ENCODE measurements around the gene HRG. TPM values are rescaled to one million over a fixed set of nuclear protein-coding genes. Genes with fewer than 3 reads are reported as not detected.
"Not testable (repeated sequence)": the region's sequence is repeated elsewhere in the genome, so short reads cannot be mapped to it uniquely, and the experiment has no call there.

The HRG gene

DNA sequence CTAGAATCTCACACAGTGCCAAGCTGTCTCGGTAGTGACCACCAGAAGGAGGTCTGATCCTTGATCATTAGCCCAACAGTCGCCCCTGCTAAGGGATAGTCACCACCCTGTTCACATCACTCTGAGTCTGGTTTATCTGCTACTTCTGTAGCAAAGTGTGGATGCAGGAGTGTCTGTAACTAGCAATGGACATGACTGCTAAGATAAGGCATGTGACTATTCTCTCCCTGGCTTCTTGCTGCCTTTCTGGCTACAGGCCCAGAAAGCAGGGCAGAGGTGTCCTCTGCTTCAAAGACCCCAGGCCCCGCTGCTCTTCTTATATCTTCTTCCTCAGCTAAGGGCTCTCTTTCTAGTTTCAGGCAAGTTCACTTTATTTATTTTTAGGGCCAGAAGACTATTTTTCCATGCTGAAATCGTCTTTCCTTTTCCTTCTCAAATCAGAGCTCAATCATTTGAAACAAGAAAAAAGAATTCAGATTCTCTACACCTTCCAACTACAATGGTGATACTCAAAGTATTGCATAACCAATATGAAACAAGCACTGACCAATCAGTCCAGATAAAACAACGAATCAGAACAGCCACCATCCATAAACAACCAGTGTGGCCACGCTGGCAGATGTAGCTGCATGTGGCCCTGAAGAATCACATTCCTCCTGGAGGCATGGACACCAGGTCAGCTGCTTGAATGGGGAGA is 43.3 kb downstream of the HRG start:
- Histone ChIP-seq H3K4me1 (ENCODE audit: control insufficient read depth, insufficient read depth, low read length) (no peaks in the 10 kb centered on the region), H3K9ac (ENCODE audit: low read depth, low read length) (no peak overlapping the region), H3K4me3 (ENCODE audit: low read length) (no peak overlapping the region), H3K27me3 (ENCODE audit: control insufficient read depth, insufficient read depth, low read length) (peaks cover 31% of the 10 kb centered on the region), H3K36me3 (ENCODE audit: insufficient read depth, low read length) (no peaks in the 10 kb centered on the region), H3K4me2 (ENCODE audit: low read length) (no peak overlapping the region), H3K9me3 (replicated peaks; ENCODE audit: low read length) (no peaks in the 10 kb centered on the region)

DNA sequence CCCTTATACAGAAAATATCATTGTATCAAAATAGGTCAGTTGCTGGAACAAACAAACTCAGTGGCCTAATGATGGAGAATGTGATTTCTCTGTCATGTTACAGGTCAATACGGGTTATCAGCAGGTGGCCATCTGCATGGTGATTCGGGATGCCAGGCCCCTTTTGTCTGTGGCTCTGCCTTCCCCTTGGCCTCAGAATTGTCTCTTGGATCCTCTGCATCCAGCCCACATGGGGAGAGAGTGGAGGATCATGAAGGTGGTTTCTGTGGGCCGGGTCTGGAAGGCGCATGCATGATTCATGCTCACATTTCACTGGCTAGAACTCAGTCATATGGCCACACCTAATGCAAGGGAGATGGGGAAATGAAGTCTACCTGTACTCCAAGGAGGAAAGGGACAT is 44.9 kb downstream of the HRG start:
- peaks cover 34% of the 10 kb centered on the region for H3K27me3 ChIP-seq (ENCODE audit: control insufficient read depth, insufficient read depth, low read length)
- H3K9me3 ChIP-seq (replicated peaks; ENCODE audit: low read length); H3K4me1 ChIP-seq (ENCODE audit: control insufficient read depth, insufficient read depth, low read length); H3K9ac ChIP-seq (ENCODE audit: low read depth, low read length); H3K4me3 ChIP-seq (ENCODE audit: low read length); H3K36me3 ChIP-seq (ENCODE audit: insufficient read depth, low read length); H3K4me2 ChIP-seq (ENCODE audit: low read length): not testable (repeated sequence)

DNA sequence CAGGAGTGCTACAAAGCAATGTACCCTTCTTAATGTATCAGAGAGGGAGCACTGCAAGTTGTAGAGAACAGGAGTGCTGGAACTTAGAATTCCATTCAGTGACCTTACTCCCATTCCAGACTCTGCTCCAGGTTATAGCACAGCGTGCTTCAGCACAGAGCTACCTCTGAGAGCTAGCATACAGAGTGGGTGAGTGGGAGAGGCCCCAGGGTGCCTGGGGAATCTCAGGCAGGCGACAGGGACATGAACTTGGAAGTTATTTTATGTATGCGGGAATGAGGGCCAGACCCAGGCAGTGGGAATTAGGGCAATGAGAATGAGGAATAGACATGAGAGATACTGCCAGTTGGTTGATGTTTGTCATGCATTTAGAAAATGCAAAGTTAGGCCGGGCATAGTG is 47.7 kb downstream of the HRG start:
- Histone ChIP-seq H3K9ac (ENCODE audit: low read depth, low read length) (no peak overlapping the region), H3K4me1 (ENCODE audit: control insufficient read depth, insufficient read depth, low read length) (no peaks in the 10 kb centered on the region), H3K4me3 (ENCODE audit: low read length) (no peak overlapping the region), H3K27me3 (ENCODE audit: control insufficient read depth, insufficient read depth, low read length) (peaks cover 26% of the 10 kb centered on the region), H3K36me3 (ENCODE audit: insufficient read depth, low read length) (no peaks in the 10 kb centered on the region), H3K9me3 (replicated peaks; ENCODE audit: low read length) (no peaks in the 10 kb centered on the region), H3K4me2 (ENCODE audit: low read length) (no peak overlapping the region)

DNA sequence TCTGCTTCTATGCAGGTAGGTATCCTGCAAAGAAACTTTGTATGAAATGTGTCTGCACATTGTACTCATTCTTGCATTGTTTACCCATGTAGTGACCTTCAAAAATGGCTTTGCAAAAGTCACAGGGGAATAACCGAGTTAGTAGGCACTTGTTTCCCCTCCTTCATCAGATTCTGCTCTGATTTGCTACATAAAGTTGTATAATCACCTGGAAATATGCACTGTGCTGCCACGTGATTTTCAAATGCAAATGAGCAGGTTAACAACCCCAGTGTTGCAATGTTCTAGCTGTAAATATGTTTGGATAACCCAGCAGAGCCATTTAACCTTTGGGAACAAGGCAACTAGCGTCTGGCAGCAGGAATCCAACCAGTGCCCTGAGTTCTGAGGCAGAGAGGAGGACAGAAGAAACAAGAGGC is 51.2 kb downstream of the HRG start, which contains the start of gene KNG1:
Gene KNG1 (plus strand): TSS at position 321 of the 419 bp plus-strand sequence. CDS start 184 bp downstream, outside the sequence.
- no peak within 1 kb of the TSS for H3K4me3 ChIP-seq (ENCODE audit: low read length)
- H3K4me1 ChIP-seq (ENCODE audit: control insufficient read depth, insufficient read depth, low read length) = no peaks in the 10 kb centered on the region
- no peak within 1 kb of the TSS for H3K9ac ChIP-seq (ENCODE audit: low read depth, low read length)
- H3K4me2 ChIP-seq (ENCODE audit: low read length) = no peak within 1 kb of the TSS
- peaks cover 22% of the 10 kb centered on the region for H3K27me3 ChIP-seq (ENCODE audit: control insufficient read depth, insufficient read depth, low read length)
- H3K9me3 ChIP-seq (replicated peaks; ENCODE audit: low read length) = no peaks in the 10 kb centered on the region
- H3K36me3 ChIP-seq (ENCODE audit: insufficient read depth, low read length) = no peaks in the 10 kb centered on the region

GRCh38 chr3:186719945-186720739 is 54.3 kb downstream of the HRG start:
- H3K27me3 ChIP-seq (ENCODE audit: control insufficient read depth, insufficient read depth, low read length) = peaks cover 7% of the 10 kb centered on the region
- no peaks in the 10 kb centered on the region for H3K4me1 ChIP-seq (ENCODE audit: control insufficient read depth, insufficient read depth, low read length)
- H3K4me2 ChIP-seq (ENCODE audit: low read length) = no peak overlapping the region
- no peaks in the 10 kb centered on the region for H3K36me3 ChIP-seq (ENCODE audit: insufficient read depth, low read length)
- no peak overlapping the region for H3K4me3 ChIP-seq (ENCODE audit: low read length)
- no peak overlapping the region for H3K9ac ChIP-seq (ENCODE audit: low read depth, low read length)
- no peaks in the 10 kb centered on the region for H3K9me3 ChIP-seq (replicated peaks; ENCODE audit: low read length)

GRCh38 chr3:186722457-186722856 is 56.6 kb downstream of the HRG start:
- Histone ChIP-seq H3K36me3 (ENCODE audit: insufficient read depth, low read length) (no peaks in the 10 kb centered on the region), H3K4me3 (ENCODE audit: low read length) (no peak overlapping the region), H3K4me2 (ENCODE audit: low read length) (no peak overlapping the region), H3K27me3 (ENCODE audit: control insufficient read depth, insufficient read depth, low read length) (no peaks in the 10 kb centered on the region), H3K9me3 (replicated peaks; ENCODE audit: low read length) (no peaks in the 10 kb centered on the region), H3K9ac (ENCODE audit: low read depth, low read length) (no peak overlapping the region), H3K4me1 (ENCODE audit: control insufficient read depth, insufficient read depth, low read length) (no peaks in the 10 kb centered on the region)

DNA sequence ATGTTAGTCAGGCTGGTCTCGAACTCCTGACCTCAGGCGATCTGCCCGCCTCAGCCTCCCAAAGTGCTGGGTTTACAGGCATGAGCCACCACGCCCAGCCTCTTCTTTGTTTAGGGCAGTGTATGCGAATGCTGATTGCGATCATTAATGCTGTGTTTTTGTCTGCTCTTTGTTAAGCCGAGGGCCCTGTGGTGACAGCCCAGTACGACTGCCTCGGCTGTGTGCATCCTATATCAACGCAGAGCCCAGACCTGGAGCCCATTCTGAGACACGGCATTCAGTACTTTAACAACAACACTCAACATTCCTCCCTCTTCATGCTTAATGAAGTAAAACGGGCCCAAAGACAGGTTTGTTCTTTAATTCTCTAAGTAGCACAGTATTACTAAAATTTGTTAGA is 59.1 kb downstream of the HRG start:
- no peaks in the 10 kb centered on the region for H3K4me1 ChIP-seq (ENCODE audit: control insufficient read depth, insufficient read depth, low read length)
- H3K4me3 ChIP-seq (ENCODE audit: low read length) = no peak overlapping the region
- H3K9ac ChIP-seq (ENCODE audit: low read depth, low read length) = no peak overlapping the region
- no peak overlapping the region for H3K4me2 ChIP-seq (ENCODE audit: low read length)
- H3K9me3 ChIP-seq (replicated peaks; ENCODE audit: low read length) = no peaks in the 10 kb centered on the region
- H3K36me3 ChIP-seq (ENCODE audit: insufficient read depth, low read length) = no peaks in the 10 kb centered on the region
- no peaks in the 10 kb centered on the region for H3K27me3 ChIP-seq (ENCODE audit: control insufficient read depth, insufficient read depth, low read length)

Small RNA genes within 50 kb of the gene (small RNA-seq; reads per million reads assigned to genes)
- not detected for gene RF00017
